MCF 10A (cell line): Measurements from ENCODE around the gene TNFRSF9. TPM values are rescaled to one million over a fixed set of nuclear protein-coding genes. Genes with fewer than 3 reads are reported as not detected.

Experiments used
- BruUV-seq: library from RNA; stranded (reverse); fragments of 400-500 nt; replicated peaks from 2 replicates; lab custom pipeline; 2021; lab: Mats Ljungman, UMichigan
- CTCF ChIA-PET: fragments of 300-600 bp; sonication (Branson Sonifier 250); formaldehyde crosslinking; extraction: SDS; loops from one replicate; lab custom pipeline; 2021; ENCODE audit warnings: antibody characterized with exemption, inconsistent platforms; lab: Yijun Ruan, JAX
- POLR2A ChIA-PET: fragments of 300-600, 350-650 bp; sonication (Branson Sonifier 250); formaldehyde crosslinking; extraction: SDS; loops from one replicate; lab custom pipeline; 2020; ENCODE audit warnings: antibody characterized with exemption, inconsistent platforms; lab: Yijun Ruan, JAX
- DNase-seq: peaks from one replicate; pipeline ENCODE4 v3.0.0-alpha.2; 2018; ENCODE audit not compliant: unreplicated experiment
- H3K27ac Mint-ChIP-seq: one replicate; pipeline ENCODE4 v1.8.0; 2022; ENCODE audit warnings: mild to moderate bottlenecking, low read depth, mixed read lengths; ENCODE audit not compliant: unreplicated experiment
- H3K27me3 Mint-ChIP-seq: one replicate; pipeline ENCODE4 v1.8.0; 2022; ENCODE audit warnings: mixed read lengths; ENCODE audit not compliant: insufficient read depth, unreplicated experiment
- H3K36me3 Mint-ChIP-seq: one replicate; pipeline ENCODE4 v1.8.0; 2022; ENCODE audit warnings: mild to moderate bottlenecking, moderate library complexity, mixed read lengths; ENCODE audit not compliant: insufficient read depth, unreplicated experiment
- H3K4me1 Mint-ChIP-seq: one replicate; pipeline ENCODE4 v1.8.0; 2022; ENCODE audit warnings: mixed read lengths; ENCODE audit not compliant: insufficient read depth, unreplicated experiment
- H3K4me3 Mint-ChIP-seq: one replicate; pipeline ENCODE4 v1.8.0; 2022; ENCODE audit warnings: mild to moderate bottlenecking, moderate library complexity, mixed read lengths; ENCODE audit not compliant: unreplicated experiment
- H3K9me3 Mint-ChIP-seq: one replicate; pipeline ENCODE4 v1.8.0; 2022; ENCODE audit warnings: mixed read lengths; ENCODE audit not compliant: unreplicated experiment
- CTCF ChIP-seq: fragments of 200-600 bp; IDR thresholded peaks from one replicate; pipeline ENCODE4 v1.8.0; 2022; ENCODE audit warnings: antibody characterized with exemption, mild to moderate bottlenecking; ENCODE audit not compliant: unreplicated experiment
- intact Hi-C: fragments of 100-400 bp; cut with micrococcal nuclease; formaldehyde crosslinking; loops from 2 replicates; pipeline ENCODE4 v1.14.1; 2022
- total RNA-seq: library from RNA; stranded (reverse); gene quantifications from 2 replicates; pipeline ENCODE4 v1.2.3, GENCODE V29; 2022

TNFRSF9 gene
- total RNA-seq, 1 experiment from 2014 or later = 0.98 TPM

- H3K36me3 Mint-ChIP-seq = no peaks in the 10 kb centered on the region
- no peaks in the 10 kb centered on the region for H3K4me1 Mint-ChIP-seq
- CTCF ChIA-PET = no interaction called here
- no peak overlapping the region for H3K4me3 Mint-ChIP-seq
- intact Hi-C loops = no loop called here
- POLR2A ChIA-PET = no interaction called here
- no peak for TF ChIP-seq CTCF
- H3K9me3 Mint-ChIP-seq = no peaks in the 10 kb centered on the region
- DNase-seq = no peak
- H3K27me3 Mint-ChIP-seq = no peaks in the 10 kb centered on the region
- BruUV-seq = no TSS peak
- no peak overlapping the region for H3K27ac Mint-ChIP-seq
Observed at GRCh38 chr1:7868070-7868780, 72.4 kb downstream of the TNFRSF9 start.

GRCh38 chr1:7865978-7866377 is 74.7 kb downstream of the TNFRSF9 start:
- Mint-ChIP-seq H3K4me1 (no peaks in the 10 kb centered on the region), H3K9me3 (no peaks in the 10 kb centered on the region), H3K4me3 (no peak overlapping the region), H3K27me3 (no peaks in the 10 kb centered on the region), H3K27ac (no peak overlapping the region), H3K36me3 (no peaks in the 10 kb centered on the region)
- no TSS peak for BruUV-seq
- no peak for DNase-seq
- TF ChIP-seq CTCF = no peak
- CTCF ChIA-PET = interaction anchor here (0.7 kb wide), 1 partner anchor 113 kb away, joined by 3 read pairs; no protein-coding TSS in a partner anchor
- intact Hi-C loops = no loop called here
- POLR2A ChIA-PET = no interaction called here

Other genes with a start within 250 kb of the TNFRSF9 start
- gene VAMP3, start 169.5 kb downstream of the TNFRSF9 start, total RNA-seq = 58.6 and 79.6 TPM in 2 replicates
- 0.84 and 1.9 TPM in 2 replicates for gene PER3, start 156.5 kb downstream of the TNFRSF9 start, total RNA-seq
- gene UTS2, start 87.8 kb downstream of the TNFRSF9 start, total RNA-seq = not detected in 2 replicates
- 419 and 450 TPM in 2 replicates for gene PARK7, start 20.9 kb upstream of the TNFRSF9 start, total RNA-seq
- gene ERRFI1, start 85.5 kb upstream of the TNFRSF9 start, total RNA-seq = 86.4 and 111 TPM in 2 replicates